Measurements from ENCODE around the gene ACOT7.

GRCh38 chr1:6357243-6357936 lies 36.2 kb downstream of the ACOT7 start:
- TF ChIP-seq, protein P1, sequence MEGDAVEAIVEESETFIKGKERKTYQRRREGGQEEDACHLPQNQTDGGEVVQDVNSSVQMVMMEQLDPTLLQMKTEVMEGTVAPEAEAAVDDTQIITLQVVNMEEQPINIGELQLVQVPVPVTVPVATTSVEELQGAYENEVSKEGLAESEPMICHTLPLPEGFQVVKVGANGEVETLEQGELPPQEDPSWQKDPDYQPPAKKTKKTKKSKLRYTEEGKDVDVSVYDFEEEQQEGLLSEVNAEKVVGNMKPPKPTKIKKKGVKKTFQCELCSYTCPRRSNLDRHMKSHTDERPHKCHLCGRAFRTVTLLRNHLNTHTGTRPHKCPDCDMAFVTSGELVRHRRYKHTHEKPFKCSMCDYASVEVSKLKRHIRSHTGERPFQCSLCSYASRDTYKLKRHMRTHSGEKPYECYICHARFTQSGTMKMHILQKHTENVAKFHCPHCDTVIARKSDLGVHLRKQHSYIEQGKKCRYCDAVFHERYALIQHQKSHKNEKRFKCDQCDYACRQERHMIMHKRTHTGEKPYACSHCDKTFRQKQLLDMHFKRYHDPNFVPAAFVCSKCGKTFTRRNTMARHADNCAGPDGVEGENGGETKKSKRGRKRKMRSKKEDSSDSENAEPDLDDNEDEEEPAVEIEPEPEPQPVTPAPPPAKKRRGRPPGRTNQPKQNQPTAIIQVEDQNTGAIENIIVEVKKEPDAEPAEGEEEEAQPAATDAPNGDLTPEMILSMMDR (IDR thresholded peaks at IDR 0.05): no peak
- TF ChIP-seq POLR2AphosphoS5 (IDR thresholded peaks at IDR 0.05): no peak

All from breast epithelium (tissue), 3 donors.